NT2/D1 (cell line): ENCODE results near the gene C5orf15.

Experiments used
- SUZ12 ChIP-seq: IDR thresholded peaks from 2 replicates; pipeline ENCODE4 v1.6.1; 2011; ENCODE audit not compliant: insufficient read length, insufficient read depth; ENCODE audit errors: extremely low read depth
- YY1 ChIP-seq: IDR thresholded peaks from 2 replicates; pipeline ENCODE4 v1.6.1; 2011; ENCODE audit not compliant: insufficient read length, insufficient read depth
- ZNF274 ChIP-seq: IDR thresholded peaks from 2 replicates; pipeline ENCODE4 v1.6.1; 2011; ENCODE audit warnings: mild to moderate bottlenecking, low read depth, low read length

GRCh38 chr5:133969654-133970324 lies 1.4 kb upstream of the C5orf15 start:
- TF ChIP-seq ZNF274 (no peak), YY1 (no peak), SUZ12 (no peak)
